WI38 (cell line): ENCODE results near the gene SRSF11.
A peak's percentile ranks its signal among the peaks of the same experiment; 100 is the strongest.
"Not testable (repeated sequence)": the region's sequence is repeated elsewhere in the genome, so short reads cannot be mapped to it uniquely, and the experiment has no call there.

Source experiments
- H3K4me3 ChIP-seq: 2 replicates; pipeline ENCODE4 v1.5.1; 2011; ENCODE audit warnings: low read depth, mild to moderate bottlenecking, control low read depth, low read length
- CTCF ChIP-seq: IDR thresholded peaks from 2 replicates; pipeline ENCODE4 v1.5.1; 2012; ENCODE audit warnings: low read depth, mild to moderate bottlenecking, control low read depth, low read length

SRSF11 gene

GRCh38 chr1:70221238-70222121, at the start of gene SRSF11:
TSS of gene SRSF11 (plus strand) at chr1:70221380. CDS start at chr1:70221637, 257 bp downstream.
- H3K4me3 ChIP-seq: peak within 1 kb of the TSS; percentile 83
- no peak for TF ChIP-seq CTCF

GRCh38 chr1:70171512-70171911, 49.7 kb upstream of the SRSF11 start:
- no peak for TF ChIP-seq CTCF
- H3K4me3 ChIP-seq: no peak overlapping the region

- not testable (repeated sequence) for H3K4me3 ChIP-seq
Observed at GRCh38 chr1:70185181-70185580, 36.0 kb upstream of the SRSF11 start.

DNA sequence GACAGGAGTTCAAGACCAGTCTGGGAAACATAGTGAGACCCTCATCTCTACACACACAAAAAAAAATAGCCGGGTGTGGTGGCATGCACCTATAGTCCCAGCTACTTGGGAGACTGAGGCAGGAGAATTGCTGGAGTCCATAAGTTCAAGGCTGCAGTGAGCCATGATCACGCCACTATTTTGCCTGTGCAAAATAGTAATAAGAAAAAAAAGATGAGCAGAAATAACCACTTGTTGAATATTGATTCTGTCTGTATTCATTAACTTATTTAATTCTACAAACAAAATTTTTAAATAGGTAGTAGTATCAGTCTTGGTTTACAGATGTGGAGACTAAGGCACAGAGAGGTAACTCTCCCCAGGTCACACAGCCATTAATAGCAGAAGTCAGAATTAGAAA, 32.7 kb upstream of the SRSF11 start:
- no peak for TF ChIP-seq CTCF
- H3K4me3 ChIP-seq: no peak overlapping the region

DNA sequence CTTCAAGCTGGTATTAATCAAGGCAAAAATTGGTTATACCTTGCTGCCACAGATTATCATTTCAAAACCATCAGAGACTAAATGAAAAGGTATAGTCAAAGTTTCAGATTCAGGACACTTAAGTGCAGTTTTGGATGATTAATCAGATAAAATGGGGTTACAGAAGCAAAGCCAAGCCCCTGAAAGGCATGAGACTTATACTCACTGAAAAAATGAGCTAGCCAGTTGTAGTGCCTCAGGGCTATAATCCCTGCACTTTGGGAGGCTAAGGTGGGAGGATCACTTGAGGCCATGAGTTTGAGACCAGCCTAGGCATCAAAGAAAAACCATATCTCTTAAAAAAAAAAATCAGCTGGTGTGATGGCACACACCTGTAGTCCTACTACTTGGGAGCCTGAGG, 31.0 kb upstream of the SRSF11 start:
- H3K4me3 ChIP-seq: no peak overlapping the region
- TF ChIP-seq CTCF: no peak

GRCh38 chr1:70192446-70192845, 28.7 kb upstream of the SRSF11 start:
- H3K4me3 ChIP-seq: not testable (repeated sequence)

DNA sequence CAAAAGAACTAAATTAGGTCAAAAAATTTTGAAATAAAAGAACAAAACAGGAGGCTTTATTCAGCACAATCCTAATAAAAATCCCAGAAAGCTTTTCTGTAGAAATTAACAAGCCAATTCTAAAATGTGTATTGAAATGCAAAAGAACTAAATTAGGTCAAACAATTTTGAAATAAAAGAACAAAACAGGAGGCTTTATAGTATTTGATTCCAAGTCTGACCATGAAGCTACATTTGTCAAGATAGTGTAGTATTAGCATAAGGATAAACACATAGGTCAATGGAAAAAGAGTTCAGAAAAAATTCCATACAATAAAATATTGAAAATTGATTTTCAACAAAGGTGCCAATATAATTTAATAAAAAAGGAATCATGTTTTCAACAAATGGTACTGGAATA, 26.6 kb upstream of the SRSF11 start:
- TF ChIP-seq CTCF: no peak
- H3K4me3 ChIP-seq: no peak overlapping the region

DNA sequence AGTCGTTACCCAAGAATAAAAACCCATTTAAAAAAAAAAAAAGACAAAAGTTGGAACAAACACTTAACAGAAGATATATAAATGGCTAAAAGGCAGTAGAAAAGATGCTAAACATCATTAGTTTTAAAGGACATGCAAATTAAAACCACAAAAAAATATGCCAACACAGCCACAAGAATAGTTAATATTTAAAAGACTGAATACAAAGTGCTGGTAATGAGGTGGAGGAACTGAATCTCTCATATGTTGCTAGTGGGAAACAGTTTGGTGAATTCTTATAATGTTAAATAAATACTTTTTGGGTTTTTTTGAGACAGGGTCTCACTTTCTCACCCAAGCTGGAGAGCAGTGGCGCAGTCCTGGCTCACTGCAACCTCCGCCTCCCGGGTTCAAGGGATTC, 25.8 kb upstream of the SRSF11 start:
- H3K4me3 ChIP-seq: no peak overlapping the region
- no peak for TF ChIP-seq CTCF
